ENCODE results near the gene OXCT2. TPM values are rescaled to one million over a fixed set of nuclear protein-coding genes. Genes with fewer than 3 reads are reported as not detected.
"Not testable (repeated sequence)": the region's sequence is repeated elsewhere in the genome, so short reads cannot be mapped to it uniquely, and the experiment has no call there.

The OXCT2 gene
- total RNA-seq, 6 donors from 2014 or later, result 0.46 to 2.8 (median 0.94) TPM; not detected in 2

GRCh38 chr1:39782685-39783084 is 11.5 kb upstream of the OXCT2 start:
- not testable (repeated sequence) for H3K36me3 ChIP-seq; H3K9me3 ChIP-seq; DNase-seq; H3K27me3 ChIP-seq; ATAC-seq (ENCODE audit: low FRiP score in 2 of 2); H3K4me3 ChIP-seq; H3K4me1 ChIP-seq; H3K27ac ChIP-seq
- 84 to 95% methylated on average over 10 of the region's 10 CpGs for WGBS, 2 donors

DNA sequence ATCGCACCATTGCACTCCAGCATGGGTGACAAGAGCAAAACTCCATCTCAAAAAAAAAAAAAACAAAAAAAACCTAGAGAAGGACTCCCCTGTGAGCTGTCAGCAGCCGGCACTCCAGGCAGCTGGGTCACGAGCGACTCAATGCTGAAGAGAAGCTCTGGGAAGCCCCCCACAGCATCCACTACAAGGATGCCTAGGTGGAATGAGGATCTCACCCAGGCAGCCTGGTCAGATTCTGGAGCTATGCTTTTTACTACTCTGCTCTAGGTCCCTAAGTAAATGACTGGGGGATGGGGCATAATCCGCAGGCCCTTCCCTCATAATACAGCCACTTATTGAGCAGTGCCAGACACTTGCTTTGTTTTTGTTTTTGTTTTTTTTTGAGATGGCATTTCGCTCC is 11.0 kb upstream of the OXCT2 start:
- no peaks in the 10 kb centered on the region for H3K36me3 ChIP-seq
- no peak for ATAC-seq (ENCODE audit: low FRiP score in 2 of 2)
- H3K27me3 ChIP-seq, result no peaks in the 10 kb centered on the region
- H3K4me3 ChIP-seq, result no peak overlapping the region
- WGBS, 2 donors, result 87 to 92% methylated on average over 6 of the region's 6 CpGs
- H3K27ac ChIP-seq, result no peak overlapping the region
- H3K9me3 ChIP-seq, result no peaks in the 10 kb centered on the region
- TF ChIP-seq POLR2AphosphoS5 (IDR thresholded peaks at IDR 0.05) (no peak), CTCF (IDR thresholded peaks at IDR 0.05) (no peak), EP300 (IDR thresholded peaks at IDR 0.05) (no peak), POLR2A (IDR thresholded peaks at IDR 0.05) (no peak)
- H3K4me1 ChIP-seq, result peaks cover 0 to 3% (median 0%) of the 10 kb centered on the region in 4 donors
- DNase-seq, result no peak

DNA sequence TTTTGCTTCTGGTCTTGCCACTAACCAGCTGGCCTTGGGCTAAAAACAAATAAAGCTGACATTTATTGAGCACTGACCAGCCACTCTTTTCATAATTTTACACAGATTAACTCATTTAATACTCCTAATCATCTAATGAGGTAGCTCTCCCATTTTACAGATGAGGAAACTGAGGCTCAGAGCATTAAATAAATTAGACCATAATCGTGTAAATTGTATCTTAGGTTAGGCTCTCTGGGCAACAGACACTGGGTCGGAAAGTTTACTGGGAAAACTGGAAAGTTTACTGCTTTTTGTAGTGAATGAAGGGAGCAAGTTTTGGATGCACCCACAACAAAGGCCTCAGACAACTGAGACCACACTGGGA is 10.2 kb upstream of the OXCT2 start:
- DNase-seq (no peak), ATAC-seq (ENCODE audit: low FRiP score in 2 of 2) (no peak)
- no peak overlapping the region for H3K4me3 ChIP-seq
- no peaks in the 10 kb centered on the region for H3K9me3 ChIP-seq
- WGBS, 2 donors, result 83 to 92% methylated on average over 2 of the region's 2 CpGs
- H3K4me1 ChIP-seq, result no peaks in the 10 kb centered on the region
- no peaks in the 10 kb centered on the region for H3K27me3 ChIP-seq
- TF ChIP-seq POLR2AphosphoS5 (IDR thresholded peaks at IDR 0.05) (no peak), EP300 (IDR thresholded peaks at IDR 0.05) (no peak), POLR2A (IDR thresholded peaks at IDR 0.05) (no peak), CTCF (IDR thresholded peaks at IDR 0.05) (no peak)
- no peaks in the 10 kb centered on the region for H3K36me3 ChIP-seq
- no peak overlapping the region for H3K27ac ChIP-seq

GRCh38 chr1:39779821-39780220 is 8.7 kb upstream of the OXCT2 start:
- Histone ChIP-seq H3K27me3 (no peaks in the 10 kb centered on the region), H3K9me3 (no peaks in the 10 kb centered on the region), H3K4me1 (no peaks in the 10 kb centered on the region), H3K27ac (no peak overlapping the region), H3K36me3 (no peaks in the 10 kb centered on the region), H3K4me3 (no peak overlapping the region)
- WGBS, 2 donors, result 81 to 84% methylated on average over 5 of the region's 5 CpGs
- TF ChIP-seq POLR2AphosphoS5 (IDR thresholded peaks at IDR 0.05), result no peak
- no peak for TF ChIP-seq EP300 (IDR thresholded peaks at IDR 0.05)
- no peak for TF ChIP-seq POLR2A (IDR thresholded peaks at IDR 0.05)
- no peak for TF ChIP-seq CTCF (IDR thresholded peaks at IDR 0.05)
- ATAC-seq (ENCODE audit: low FRiP score in 2 of 2) (no peak), DNase-seq (no peak)

- WGBS, 2 donors, result 66 to 86% methylated on average over 7 of the region's 7 CpGs
- H3K27me3 ChIP-seq, result no peaks in the 10 kb centered on the region
- ATAC-seq (ENCODE audit: low FRiP score in 2 of 2) (no peak), DNase-seq (peak in 1 of 2 donors; percentile 43)
- no peaks in the 10 kb centered on the region for H3K4me1 ChIP-seq
- no peak for TF ChIP-seq CTCF (IDR thresholded peaks at IDR 0.05)
- no peak for TF ChIP-seq EP300 (IDR thresholded peaks at IDR 0.05)
- TF ChIP-seq POLR2A (IDR thresholded peaks at IDR 0.05), result no peak
- TF ChIP-seq POLR2AphosphoS5 (IDR thresholded peaks at IDR 0.05), result no peak
- H3K4me3 ChIP-seq, result no peak overlapping the region
- H3K27ac ChIP-seq, result no peak overlapping the region
- no peaks in the 10 kb centered on the region for H3K9me3 ChIP-seq
- no peaks in the 10 kb centered on the region for H3K36me3 ChIP-seq
These were observed 8.0 kb upstream of the OXCT2 start for GRCh38 chr1:39779137-39779536.

GRCh38 chr1:39778463-39779099 is 7.4 kb upstream of the OXCT2 start:
- not testable (repeated sequence) for H3K27ac ChIP-seq; DNase-seq; H3K36me3 ChIP-seq; H3K4me3 ChIP-seq; ATAC-seq (ENCODE audit: low FRiP score in 2 of 2); H3K9me3 ChIP-seq; H3K27me3 ChIP-seq; H3K4me1 ChIP-seq
- WGBS, 2 donors, result 86 to 91% methylated on average over 6 to 11 of the region's 12 CpGs

- not testable (repeated sequence) for H3K4me1 ChIP-seq; H3K27me3 ChIP-seq; H3K27ac ChIP-seq; H3K4me3 ChIP-seq; H3K9me3 ChIP-seq; ATAC-seq (ENCODE audit: low FRiP score in 2 of 2); H3K36me3 ChIP-seq
- WGBS, 2 donors, result 87 to 98% methylated on average over 10 to 16 of the region's 17 CpGs
- peak in 1 of 2 donors; percentile 66 for DNase-seq
These were observed 6.7 kb upstream of the OXCT2 start for GRCh38 chr1:39777896-39778295.
